GM12878 (cell line): Measurements from ENCODE around the gene RFT1. TPM values are rescaled to one million over a fixed set of nuclear protein-coding genes. Genes with fewer than 3 reads are reported as not detected.

Experiments
- HDAC6 ChIP-seq: fragments of 200-600 bp; sonication (generic); IDR thresholded peaks from one replicate; pipeline ENCODE4 v1.8.0; 2017; ENCODE audit warnings: antibody characterized with exemption; ENCODE audit not compliant: unreplicated experiment
- HDGF ChIP-seq: fragments of 450-650 bp; IDR thresholded peaks from 2 replicates; pipeline ENCODE4 v1.6.1; 2016; ENCODE audit warnings: antibody characterized with exemption
- IRF4 ChIP-seq: IDR thresholded peaks from 2 replicates; pipeline ENCODE4 v1.6.1; 2011; ENCODE audit warnings: low read depth, low read length
- MTA2 ChIP-seq: fragments of 450-650 bp; IDR thresholded peaks from 2 replicates; pipeline ENCODE4 v1.6.1; 2016; ENCODE audit warnings: low read depth, mild to moderate bottlenecking, moderate library complexity
- MXI1 ChIP-seq: fragments of 150-350 bp; IDR thresholded peaks from 2 replicates; pipeline ENCODE4 v1.6.1; 2011; ENCODE audit warnings: low read depth, mild to moderate bottlenecking, inconsistent platforms, low read length, improper control_type of control experiment
- MYB ChIP-seq: fragments of 150-350 bp; IDR thresholded peaks from 2 replicates; pipeline ENCODE4 v1.6.1; 2014; ENCODE audit warnings: mild to moderate bottlenecking, low read depth, low read length, borderline replicate concordance
- NFIC ChIP-seq: IDR thresholded peaks from 2 replicates; pipeline ENCODE4 v1.6.1; 2012; ENCODE audit warnings: low read depth, mild to moderate bottlenecking, inconsistent platforms, low read length, moderate library complexity
- POLR2AphosphoS5 ChIP-seq: IDR thresholded peaks from 2 replicates; pipeline ENCODE4 v1.6.1; 2011; ENCODE audit warnings: mild to moderate bottlenecking, low read length, inconsistent platforms
- TAF1 ChIP-seq: IDR thresholded peaks from 2 replicates; pipeline ENCODE4 v1.6.1; 2011; ENCODE audit warnings: mild to moderate bottlenecking, low read depth, low read length, borderline replicate concordance
- polyA plus RNA-seq, 11 experiments: library from polyadenylated mRNA; depleted of rRNA in 4 of 11; unstranded in 6 of 11; stranded (reverse) in 5 of 11; fragments of >200 nt; fragmentation: Nextera tagmentation in 4 of 11; fragmentation: Illumina TruSeq in 1 of 11; extraction: Ambion mirVana in 4 of 11; extraction: Trizol in 1 of 11; gene quantifications; 1 replicate in 1 of 11; 2 replicates in 10 of 11; pipeline versions ENCODE4 v1.2.1 to v1.2.3, GENCODE V29; 2011 to 2016; ENCODE audit warnings: inconsistent platforms in 2 of 11, missing spikeins in 2 of 11, low read depth in 1 of 11
- total RNA-seq, 4 experiments: library from RNA; depleted of rRNA in 3 of 4; stranded (reverse); fragments of >200 nt in 3 of 4; fragmentation: Illumina TruSeq in 1 of 4; extraction: Trizol in 1 of 4; gene quantifications; 2 replicates each; pipeline versions ENCODE4 v1.2.1 to v1.2.3, GENCODE V29; 2013 to 2021
- TF ChIP-seq, protein P1 (sequence below): IDR thresholded peaks from 2 replicates; pipeline ENCODE4 v1.6.1; 2011; ENCODE audit warnings: mild to moderate bottlenecking, low read depth, low read length, moderate library complexity; ENCODE audit not compliant: insufficient replicate concordance
- TF ChIP-seq, protein P2 (sequence below): IDR thresholded peaks from 2 replicates; pipeline ENCODE4 v1.6.1; 2011; ENCODE audit warnings: borderline replicate concordance, low read depth, mild to moderate bottlenecking, moderate library complexity, low read length; ENCODE audit not compliant: insufficient read depth, poor library complexity, severe bottlenecking
- TF ChIP-seq, protein P3 (sequence below): fragments of 150-350 bp; IDR thresholded peaks from 2 replicates; pipeline ENCODE4 v1.6.1; 2014; ENCODE audit warnings: mild to moderate bottlenecking, low read depth, low read length
- TF ChIP-seq, protein P4 (sequence below): IDR thresholded peaks from 2 replicates; pipeline ENCODE4 v1.6.1; 2011; ENCODE audit warnings: low read depth, low read length, improper control_type of control experiment, borderline replicate concordance
- TF ChIP-seq, protein P5 (sequence below): fragments of 450-650 bp; IDR thresholded peaks from 2 replicates; pipeline ENCODE4 v1.6.1; 2016; ENCODE audit warnings: mild to moderate bottlenecking
- TF ChIP-seq, protein P6 (sequence below): fragments of 450-650 bp; IDR thresholded peaks from 2 replicates; pipeline ENCODE4 v1.6.1; 2016; ENCODE audit warnings: mild to moderate bottlenecking, moderate library complexity, borderline replicate concordance

Gene RFT1
- total and polyA plus RNA-seq, 10 of the 15 experiments (the other 5 are each of a cell fraction or from before 2014, with no cell fraction given) = 16.6 to 75.1 (median 34.5) TPM

DNA sequence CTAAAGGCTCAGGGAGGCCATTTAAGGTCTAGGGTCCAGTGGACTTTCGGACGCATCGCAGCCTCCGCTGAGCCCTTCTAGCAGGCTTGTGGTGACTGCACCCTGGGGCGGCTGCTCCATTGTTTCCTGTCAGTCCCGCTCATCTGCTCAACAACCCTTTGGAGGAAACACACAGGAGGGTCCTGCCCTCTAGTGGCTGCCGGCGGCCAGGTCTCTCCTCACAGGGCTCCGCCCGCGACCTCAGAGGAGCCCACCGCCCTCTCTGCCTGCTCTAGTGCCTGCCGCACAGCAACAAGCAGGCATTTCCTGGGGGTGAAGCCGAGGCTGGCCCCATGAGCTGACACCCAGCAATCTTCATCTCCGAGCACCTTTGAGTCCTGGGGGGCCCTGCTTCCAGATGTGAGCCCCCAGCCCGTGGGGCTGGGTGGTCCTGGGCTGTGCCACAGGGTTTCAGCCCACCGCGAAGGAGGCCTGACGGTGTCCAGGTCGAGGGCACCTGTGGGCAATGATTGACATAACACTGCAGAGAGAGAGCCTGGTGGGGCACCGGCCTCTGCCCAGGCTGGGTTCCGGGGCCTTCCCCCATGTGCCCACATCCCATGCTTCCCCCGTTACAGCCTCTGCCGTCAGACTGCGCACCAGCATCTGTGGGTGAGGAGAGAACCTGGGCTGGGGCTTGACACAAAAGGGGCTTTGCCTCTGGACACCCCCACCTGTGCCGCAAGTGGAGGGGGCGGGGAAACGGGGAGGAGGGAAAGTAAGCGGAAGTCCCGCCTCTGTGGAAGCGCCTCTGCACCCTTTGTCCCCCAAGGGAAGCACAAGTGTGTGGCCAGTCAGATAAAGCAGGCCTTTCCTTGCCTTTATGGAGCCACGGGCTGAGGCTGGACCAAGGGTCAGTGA is 57.3 kb downstream of the RFT1 start (continued):
- TF ChIP-seq, protein P1, sequence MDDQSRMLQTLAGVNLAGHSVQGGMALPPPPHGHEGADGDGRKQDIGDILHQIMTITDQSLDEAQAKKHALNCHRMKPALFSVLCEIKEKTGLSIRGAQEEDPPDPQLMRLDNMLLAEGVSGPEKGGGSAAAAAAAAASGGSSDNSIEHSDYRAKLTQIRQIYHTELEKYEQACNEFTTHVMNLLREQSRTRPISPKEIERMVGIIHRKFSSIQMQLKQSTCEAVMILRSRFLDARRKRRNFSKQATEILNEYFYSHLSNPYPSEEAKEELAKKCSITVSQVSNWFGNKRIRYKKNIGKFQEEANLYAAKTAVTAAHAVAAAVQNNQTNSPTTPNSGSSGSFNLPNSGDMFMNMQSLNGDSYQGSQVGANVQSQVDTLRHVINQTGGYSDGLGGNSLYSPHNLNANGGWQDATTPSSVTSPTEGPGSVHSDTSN = no peak
- TF ChIP-seq MYB (no peak), POLR2AphosphoS5 (peak; percentile 40; the same call in 1 of the 2 replicates), TAF1 (peak; percentile 18; the same call in 1 of the 2 replicates), MTA2 (peak; percentile 18; the same call in 1 of the 2 replicates), IRF4 (no peak), HDGF (0 out of 2 replicates have a peak, but pooled peaks have one; percentile 15), NFIC (no peak), HDAC6 (no peak), MXI1 (no peak; the same call in 1 of the 2 replicates)
- TF ChIP-seq, protein P2, sequence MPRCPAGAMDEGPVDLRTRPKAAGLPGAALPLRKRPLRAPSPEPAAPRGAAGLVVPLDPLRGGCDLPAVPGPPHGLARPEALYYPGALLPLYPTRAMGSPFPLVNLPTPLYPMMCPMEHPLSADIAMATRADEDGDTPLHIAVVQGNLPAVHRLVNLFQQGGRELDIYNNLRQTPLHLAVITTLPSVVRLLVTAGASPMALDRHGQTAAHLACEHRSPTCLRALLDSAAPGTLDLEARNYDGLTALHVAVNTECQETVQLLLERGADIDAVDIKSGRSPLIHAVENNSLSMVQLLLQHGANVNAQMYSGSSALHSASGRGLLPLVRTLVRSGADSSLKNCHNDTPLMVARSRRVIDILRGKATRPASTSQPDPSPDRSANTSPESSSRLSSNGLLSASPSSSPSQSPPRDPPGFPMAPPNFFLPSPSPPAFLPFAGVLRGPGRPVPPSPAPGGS = no peak
- TF ChIP-seq, protein P3, sequence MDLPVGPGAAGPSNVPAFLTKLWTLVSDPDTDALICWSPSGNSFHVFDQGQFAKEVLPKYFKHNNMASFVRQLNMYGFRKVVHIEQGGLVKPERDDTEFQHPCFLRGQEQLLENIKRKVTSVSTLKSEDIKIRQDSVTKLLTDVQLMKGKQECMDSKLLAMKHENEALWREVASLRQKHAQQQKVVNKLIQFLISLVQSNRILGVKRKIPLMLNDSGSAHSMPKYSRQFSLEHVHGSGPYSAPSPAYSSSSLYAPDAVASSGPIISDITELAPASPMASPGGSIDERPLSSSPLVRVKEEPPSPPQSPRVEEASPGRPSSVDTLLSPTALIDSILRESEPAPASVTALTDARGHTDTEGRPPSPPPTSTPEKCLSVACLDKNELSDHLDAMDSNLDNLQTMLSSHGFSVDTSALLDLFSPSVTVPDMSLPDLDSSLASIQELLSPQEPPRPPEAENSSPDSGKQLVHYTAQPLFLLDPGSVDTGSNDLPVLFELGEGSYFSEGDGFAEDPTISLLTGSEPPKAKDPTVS = no peak
- TF ChIP-seq, protein P4, sequence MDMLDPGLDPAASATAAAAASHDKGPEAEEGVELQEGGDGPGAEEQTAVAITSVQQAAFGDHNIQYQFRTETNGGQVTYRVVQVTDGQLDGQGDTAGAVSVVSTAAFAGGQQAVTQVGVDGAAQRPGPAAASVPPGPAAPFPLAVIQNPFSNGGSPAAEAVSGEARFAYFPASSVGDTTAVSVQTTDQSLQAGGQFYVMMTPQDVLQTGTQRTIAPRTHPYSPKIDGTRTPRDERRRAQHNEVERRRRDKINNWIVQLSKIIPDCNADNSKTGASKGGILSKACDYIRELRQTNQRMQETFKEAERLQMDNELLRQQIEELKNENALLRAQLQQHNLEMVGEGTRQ = no peak
- TF ChIP-seq, protein P5, sequence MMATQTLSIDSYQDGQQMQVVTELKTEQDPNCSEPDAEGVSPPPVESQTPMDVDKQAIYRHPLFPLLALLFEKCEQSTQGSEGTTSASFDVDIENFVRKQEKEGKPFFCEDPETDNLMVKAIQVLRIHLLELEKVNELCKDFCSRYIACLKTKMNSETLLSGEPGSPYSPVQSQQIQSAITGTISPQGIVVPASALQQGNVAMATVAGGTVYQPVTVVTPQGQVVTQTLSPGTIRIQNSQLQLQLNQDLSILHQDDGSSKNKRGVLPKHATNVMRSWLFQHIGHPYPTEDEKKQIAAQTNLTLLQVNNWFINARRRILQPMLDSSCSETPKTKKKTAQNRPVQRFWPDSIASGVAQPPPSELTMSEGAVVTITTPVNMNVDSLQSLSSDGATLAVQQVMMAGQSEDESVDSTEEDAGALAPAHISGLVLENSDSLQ = peak; percentile 72
- TF ChIP-seq, protein P6, sequence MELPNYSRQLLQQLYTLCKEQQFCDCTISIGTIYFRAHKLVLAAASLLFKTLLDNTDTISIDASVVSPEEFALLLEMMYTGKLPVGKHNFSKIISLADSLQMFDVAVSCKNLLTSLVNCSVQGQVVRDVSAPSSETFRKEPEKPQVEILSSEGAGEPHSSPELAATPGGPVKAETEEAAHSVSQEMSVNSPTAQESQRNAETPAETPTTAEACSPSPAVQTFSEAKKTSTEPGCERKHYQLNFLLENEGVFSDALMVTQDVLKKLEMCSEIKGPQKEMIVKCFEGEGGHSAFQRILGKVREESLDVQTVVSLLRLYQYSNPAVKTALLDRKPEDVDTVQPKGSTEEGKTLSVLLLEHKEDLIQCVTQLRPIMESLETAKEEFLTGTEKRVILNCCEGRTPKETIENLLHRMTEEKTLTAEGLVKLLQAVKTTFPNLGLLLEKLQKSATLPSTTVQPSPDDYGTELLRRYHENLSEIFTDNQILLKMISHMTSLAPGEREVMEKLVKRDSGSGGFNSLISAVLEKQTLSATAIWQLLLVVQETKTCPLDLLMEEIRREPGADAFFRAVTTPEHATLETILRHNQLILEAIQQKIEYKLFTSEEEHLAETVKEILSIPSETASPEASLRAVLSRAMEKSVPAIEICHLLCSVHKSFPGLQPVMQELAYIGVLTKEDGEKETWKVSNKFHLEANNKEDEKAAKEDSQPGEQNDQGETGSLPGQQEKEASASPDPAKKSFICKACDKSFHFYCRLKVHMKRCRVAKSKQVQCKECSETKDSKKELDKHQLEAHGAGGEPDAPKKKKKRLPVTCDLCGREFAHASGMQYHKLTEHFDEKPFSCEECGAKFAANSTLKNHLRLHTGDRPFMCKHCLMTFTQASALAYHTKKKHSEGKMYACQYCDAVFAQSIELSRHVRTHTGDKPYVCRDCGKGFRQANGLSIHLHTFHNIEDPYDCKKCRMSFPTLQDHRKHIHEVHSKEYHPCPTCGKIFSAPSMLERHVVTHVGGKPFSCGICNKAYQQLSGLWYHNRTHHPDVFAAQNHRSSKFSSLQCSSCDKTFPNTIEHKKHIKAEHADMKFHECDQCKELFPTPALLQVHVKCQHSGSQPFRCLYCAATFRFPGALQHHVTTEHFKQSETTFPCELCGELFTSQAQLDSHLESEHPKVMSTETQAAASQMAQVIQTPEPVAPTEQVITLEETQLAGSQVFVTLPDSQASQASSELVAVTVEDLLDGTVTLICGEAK = peak; percentile 77; the same call in 1 of the 2 replicates
